ENCODE data around the gene ENDOD1. TPM values are rescaled to one million over a fixed set of nuclear protein-coding genes. Genes with fewer than 3 reads are reported as not detected.
"Not testable (repeated sequence)": the region's sequence is repeated elsewhere in the genome, so short reads cannot be mapped to it uniquely, and the experiment has no call there.

Gene ENDOD1
- total RNA-seq, 1 donor from 2014 or later = 13.3 TPM

DNA sequence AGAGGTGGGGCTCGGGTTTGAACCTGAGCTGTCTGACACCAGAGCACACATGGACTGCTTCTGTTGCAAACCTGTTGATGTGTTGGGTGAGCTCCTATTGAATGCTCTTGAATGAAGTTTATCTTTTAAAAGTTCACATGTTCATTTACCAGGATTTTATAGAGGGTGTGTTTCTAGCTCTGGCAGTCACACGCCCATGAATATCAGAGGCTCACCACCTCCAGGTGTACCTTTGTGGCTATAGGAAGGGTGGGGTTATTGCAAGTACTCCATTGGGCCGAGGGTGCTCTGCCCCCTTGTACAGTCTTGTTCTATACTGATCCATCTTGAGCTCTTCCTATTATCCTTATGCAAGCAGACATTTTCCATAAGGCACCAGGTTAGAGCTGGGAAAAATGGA, 9.2 kb downstream of the ENDOD1 start:
- DNase-seq (ENCODE audit: low spot score) = no peak
- intact Hi-C loops (cut with DNase I) = loop anchor here (10.0 kb wide), 1 partner anchor 136 kb away; the partner anchor contains the start of gene SESN3

GRCh38 chr11:95100191-95100648, 10.6 kb downstream of the ENDOD1 start:
- intact Hi-C loops (cut with DNase I) = no loop called here
- DNase-seq (ENCODE audit: low spot score) = no peak

DNA sequence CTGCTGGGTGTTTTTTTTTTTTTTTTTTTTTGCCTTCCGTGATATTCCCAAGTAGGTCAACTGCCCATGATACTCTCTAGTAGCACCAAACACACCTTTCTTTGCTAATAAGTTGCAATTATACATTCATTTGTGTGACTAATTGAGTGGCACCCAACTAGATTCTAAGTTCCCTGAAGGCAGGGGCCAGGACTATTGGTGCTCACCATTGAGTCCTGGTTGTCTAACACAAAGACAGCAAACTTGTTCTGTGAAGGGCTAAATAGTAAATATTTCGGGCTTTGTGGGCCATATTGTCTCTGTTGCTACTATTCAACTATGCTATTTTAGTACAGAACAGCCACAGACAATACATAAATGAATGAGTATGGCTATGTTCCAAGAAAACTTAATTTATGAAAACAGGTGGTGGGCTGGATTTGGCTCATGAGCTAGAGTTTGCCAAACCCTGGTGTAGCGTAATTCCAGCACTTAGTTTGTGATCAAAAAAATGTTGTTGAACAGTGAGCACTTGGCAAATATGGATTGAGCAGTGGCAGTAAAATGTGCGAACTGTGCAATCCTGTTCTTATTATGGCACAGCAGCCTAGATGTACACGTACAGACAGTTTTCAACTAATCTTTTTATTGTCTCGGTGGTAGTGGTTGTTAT, 11.3 kb downstream of the ENDOD1 start:
- no peak for DNase-seq (ENCODE audit: low spot score)
- intact Hi-C loops (cut with DNase I) = no loop called here

DNA sequence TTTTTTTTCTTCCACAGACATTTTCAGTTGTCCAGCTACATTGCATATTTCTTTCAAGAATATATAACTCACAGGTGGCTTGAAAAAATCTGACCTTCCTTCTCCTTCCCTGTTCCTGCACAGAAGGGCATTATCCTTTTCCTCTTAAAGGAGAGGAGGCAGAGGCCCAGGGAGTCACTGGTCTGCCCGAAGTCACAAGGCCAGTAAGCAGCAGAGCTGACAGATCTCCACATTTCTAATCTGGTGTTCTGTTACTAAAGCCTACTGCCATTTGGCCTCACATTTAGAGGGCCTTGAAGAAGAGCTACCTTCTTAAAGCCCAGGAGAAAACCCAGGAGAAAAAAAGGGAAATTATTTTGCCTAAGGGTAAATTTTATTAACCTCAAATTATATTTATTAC, 12.3 kb downstream of the ENDOD1 start:
- no peak for DNase-seq (ENCODE audit: low spot score)
- intact Hi-C loops (cut with DNase I) = no loop called here

- no peak for DNase-seq (ENCODE audit: low spot score)
- intact Hi-C loops (cut with DNase I) = no loop called here
Measured at GRCh38 chr11:95102733-95103132, 13.1 kb downstream of the ENDOD1 start.

GRCh38 chr11:95103701-95104100, 14.1 kb downstream of the ENDOD1 start:
- intact Hi-C loops (cut with DNase I) = no loop called here

GRCh38 chr11:95104121-95104830, 14.6 kb downstream of the ENDOD1 start:
- DNase-seq (ENCODE audit: low spot score) = no peak
- intact Hi-C loops (cut with DNase I) = no loop called here

More at GRCh38 chr11:95103701-95104100, 14.1 kb downstream of the ENDOD1 start:
- no peak for DNase-seq (ENCODE audit: low spot score)

DNA sequence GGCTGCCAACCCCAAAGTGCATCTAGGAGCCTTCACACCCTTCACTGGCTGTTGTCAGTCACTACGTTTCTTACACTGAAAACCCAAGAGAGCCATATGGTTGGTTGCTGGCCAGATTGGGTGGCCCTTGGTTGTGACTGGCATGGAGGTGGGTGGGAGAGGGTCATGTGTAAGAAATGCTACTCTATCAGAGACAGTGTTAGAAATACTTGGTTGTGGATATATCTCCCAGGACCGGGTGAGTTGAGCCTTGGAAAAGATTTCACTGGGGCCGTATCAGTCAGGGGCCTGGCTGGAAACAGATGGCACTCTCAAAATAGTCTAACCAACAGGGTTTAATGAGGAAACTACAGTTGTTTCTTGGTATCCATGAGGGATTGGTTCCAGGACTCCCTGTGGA, 15.2 kb downstream of the ENDOD1 start:
- DNase-seq (ENCODE audit: low spot score) = no peak
- intact Hi-C loops (cut with DNase I) = no loop called here

DNA sequence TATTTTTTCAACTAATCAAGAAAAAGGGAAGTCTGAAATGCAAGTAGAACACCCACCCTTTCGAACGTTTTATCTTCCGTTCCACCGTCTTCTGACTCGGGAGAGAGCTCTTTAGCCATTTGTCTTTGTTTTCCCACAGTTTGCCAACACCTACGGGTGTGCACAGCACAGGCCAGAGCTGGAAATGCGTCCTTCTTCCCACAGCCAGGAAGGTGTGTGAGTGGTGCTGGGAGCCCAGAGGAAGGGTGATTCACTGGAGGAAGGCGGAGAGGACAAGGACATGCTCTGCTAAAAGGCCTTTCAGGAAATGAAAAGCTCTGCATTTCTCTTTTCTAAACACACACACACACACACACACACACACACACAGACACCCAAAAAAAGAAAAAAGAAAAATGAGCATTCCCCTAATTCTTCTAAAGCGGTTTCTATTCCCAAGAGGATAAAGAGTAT, 18.5 kb downstream of the ENDOD1 start:
- no peak for DNase-seq (ENCODE audit: low spot score)
- intact Hi-C loops (cut with DNase I) = loop anchor here (2.0 kb wide), 1 partner anchor 43 kb away; no protein-coding TSS in a partner anchor

GRCh38 chr11:95108671-95109551, 19.3 kb downstream of the ENDOD1 start:
- no peak for DNase-seq (ENCODE audit: low spot score)
- intact Hi-C loops (cut with DNase I) = loop anchor here (2.0 kb wide), 1 partner anchor 42 kb away; no protein-coding TSS in a partner anchor

- intact Hi-C loops (cut with DNase I); DNase-seq (ENCODE audit: low spot score): not testable (repeated sequence)
Measured at GRCh38 chr11:95111471-95111870, 21.8 kb downstream of the ENDOD1 start.

GRCh38 chr11:95111923-95112540, 22.4 kb downstream of the ENDOD1 start:
- intact Hi-C loops (cut with DNase I) = no loop called here

DNA sequence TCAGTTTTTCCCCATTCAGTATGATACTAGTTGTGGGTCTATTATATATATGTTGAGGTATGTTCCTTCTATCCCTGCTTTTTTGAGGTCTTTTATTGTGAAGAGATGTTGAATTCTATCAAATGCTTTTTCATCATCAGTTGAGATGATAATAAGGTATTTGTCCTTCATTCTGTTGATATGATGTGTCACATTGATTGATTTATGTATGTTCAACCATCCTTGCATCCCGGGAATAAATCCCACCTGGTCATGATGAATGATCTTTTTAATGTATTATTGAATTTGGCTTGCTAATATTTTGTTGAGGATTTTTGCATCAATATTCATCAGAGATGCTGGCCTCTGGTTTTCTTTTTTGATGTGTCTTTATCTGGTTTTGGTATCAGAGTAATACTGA, 26.0 kb downstream of the ENDOD1 start:
- no peak for DNase-seq (ENCODE audit: low spot score)
- intact Hi-C loops (cut with DNase I) = no loop called here

More at GRCh38 chr11:95111923-95112540, 22.4 kb downstream of the ENDOD1 start:
- DNase-seq (ENCODE audit: low spot score) = no peak

GRCh38 chr11:95119361-95120060, 29.9 kb downstream of the ENDOD1 start:
- no peak for DNase-seq (ENCODE audit: low spot score)
- intact Hi-C loops (cut with DNase I) = no loop called here

GRCh38 chr11:95121698-95122097, 32.1 kb downstream of the ENDOD1 start:
- intact Hi-C loops (cut with DNase I) = no loop called here
- no peak for DNase-seq (ENCODE audit: low spot score)

DNA sequence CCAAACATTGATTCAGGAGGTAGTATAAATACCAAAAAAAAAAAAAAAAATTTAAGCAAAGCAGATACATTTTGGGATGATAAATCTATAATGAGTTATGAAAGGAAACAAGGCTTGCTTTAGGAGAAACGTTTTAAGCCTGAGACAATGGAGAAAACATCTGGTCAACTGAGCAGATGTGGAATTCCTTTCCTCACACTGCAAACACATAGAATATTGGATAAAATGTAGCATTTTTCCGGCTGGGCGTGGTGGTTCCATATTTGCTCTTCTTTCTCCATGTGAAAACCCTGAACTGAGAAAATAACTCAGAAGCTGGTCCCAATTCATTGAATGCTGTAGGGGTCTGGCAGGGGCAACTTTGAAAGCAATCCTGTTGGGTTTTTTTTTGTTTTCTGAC, 33.9 kb downstream of the ENDOD1 start:
- no peak for DNase-seq (ENCODE audit: low spot score)
- intact Hi-C loops (cut with DNase I) = no loop called here

- no peak for DNase-seq (ENCODE audit: low spot score)
- intact Hi-C loops (cut with DNase I) = no loop called here
Measured at GRCh38 chr11:95128602-95129001, 39.0 kb downstream of the ENDOD1 start.

GRCh38 chr11:95132956-95133355, 43.3 kb downstream of the ENDOD1 start:
- intact Hi-C loops (cut with DNase I) = loop anchor here (10.0 kb wide), 1 partner anchor 508 kb away; no protein-coding TSS in a partner anchor
- DNase-seq (ENCODE audit: low spot score) = no peak

- intact Hi-C loops (cut with DNase I) = loop anchor here (10.0 kb wide), 1 partner anchor 510 kb away; no protein-coding TSS in a partner anchor
- no peak for DNase-seq (ENCODE audit: low spot score)
Measured at GRCh38 chr11:95134491-95134890, 44.8 kb downstream of the ENDOD1 start.

All from cardiac septum (tissue), 1 donor.